ENCODE data around the gene FOXK1.
A peak's percentile ranks its signal among the peaks of the same experiment; 100 is the strongest.

FOXK1 gene

GRCh38 chr7:4815609-4816418, 133.7 kb downstream of the FOXK1 start:
- H3K4me3 ChIP-seq (ENCODE audit: low read depth, low read length): no peak overlapping the region
- no peak for DNase-seq (ENCODE audit: low read depth)
- no peak for TF ChIP-seq POLR2A (IDR thresholded peaks at IDR 0.05; ENCODE audit: extremely low read depth, insufficient read length)
- peak; percentile 27 for TF ChIP-seq CTCF (IDR thresholded peaks at IDR 0.05; ENCODE audit: low read depth, low read length)

- TF ChIP-seq, protein P1, sequence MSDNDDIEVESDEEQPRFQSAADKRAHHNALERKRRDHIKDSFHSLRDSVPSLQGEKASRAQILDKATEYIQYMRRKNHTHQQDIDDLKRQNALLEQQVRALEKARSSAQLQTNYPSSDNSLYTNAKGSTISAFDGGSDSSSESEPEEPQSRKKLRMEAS (IDR thresholded peaks at IDR 0.05; ENCODE audit: low read depth, low read length): no peak
- TF ChIP-seq POLR2A (IDR thresholded peaks at IDR 0.05; ENCODE audit: extremely low read depth, insufficient read length): no peak
- no peak for TF ChIP-seq CTCF (IDR thresholded peaks at IDR 0.05; ENCODE audit: low read depth, low read length)
- TF ChIP-seq MYC (IDR thresholded peaks at IDR 0.05; ENCODE audit: low read depth, low read length): no peak
These were observed 134.5 kb downstream of the FOXK1 start for GRCh38 chr7:4816419-4817080.

GRCh38 chr7:4817178-4817901, 135.2 kb downstream of the FOXK1 start:
- no peak for DNase-seq (ENCODE audit: low read depth)
- H3K4me3 ChIP-seq (ENCODE audit: low read depth, low read length): no peak overlapping the region
- TF ChIP-seq POLR2A (IDR thresholded peaks at IDR 0.05; ENCODE audit: extremely low read depth, insufficient read length) (no peak), CTCF (IDR thresholded peaks at IDR 0.05; ENCODE audit: low read depth, low read length) (no peak), MYC (IDR thresholded peaks at IDR 0.05; ENCODE audit: low read depth, low read length) (no peak)
- TF ChIP-seq, protein P1 (IDR thresholded peaks at IDR 0.05; ENCODE audit: low read depth, low read length): no peak

More at GRCh38 chr7:4816419-4817080, 134.5 kb downstream of the FOXK1 start:
- no peak overlapping the region for H3K4me3 ChIP-seq (ENCODE audit: low read depth, low read length)
- DNase-seq (ENCODE audit: low read depth): no peak

- TF ChIP-seq, protein P1 (IDR thresholded peaks at IDR 0.05; ENCODE audit: low read depth, low read length): no peak
- TF ChIP-seq POLR2A (IDR thresholded peaks at IDR 0.05; ENCODE audit: extremely low read depth, insufficient read length): no peak
- no peak for TF ChIP-seq MYC (IDR thresholded peaks at IDR 0.05; ENCODE audit: low read depth, low read length)
- TF ChIP-seq CTCF (IDR thresholded peaks at IDR 0.05; ENCODE audit: low read depth, low read length): no peak
- no peak overlapping the region for H3K4me3 ChIP-seq (ENCODE audit: low read depth, low read length)
- peak; percentile 50 for DNase-seq (ENCODE audit: low read depth)
These were observed 136.1 kb downstream of the FOXK1 start for GRCh38 chr7:4818000-4818794.

GRCh38 chr7:4819560-4820404, 137.7 kb downstream of the FOXK1 start:
- TF ChIP-seq POLR2A (IDR thresholded peaks at IDR 0.05; ENCODE audit: extremely low read depth, insufficient read length) (no peak), MYC (IDR thresholded peaks at IDR 0.05; ENCODE audit: low read depth, low read length) (no peak), CTCF (IDR thresholded peaks at IDR 0.05; ENCODE audit: low read depth, low read length) (no peak)
- TF ChIP-seq, protein P1 (IDR thresholded peaks at IDR 0.05; ENCODE audit: low read depth, low read length): no peak
- no peak for DNase-seq (ENCODE audit: low read depth)
- no peak overlapping the region for H3K4me3 ChIP-seq (ENCODE audit: low read depth, low read length)
